ENCODE data around the gene CDKAL1. TPM values are rescaled to one million over a fixed set of nuclear protein-coding genes. Genes with fewer than 3 reads are reported as not detected.

CDKAL1 gene
- total and polyA plus RNA-seq, 2 donors (not counting 3 experiments of a cell fraction or from before 2014, with no cell fraction given): 6.1 to 20.5 TPM

DNA sequence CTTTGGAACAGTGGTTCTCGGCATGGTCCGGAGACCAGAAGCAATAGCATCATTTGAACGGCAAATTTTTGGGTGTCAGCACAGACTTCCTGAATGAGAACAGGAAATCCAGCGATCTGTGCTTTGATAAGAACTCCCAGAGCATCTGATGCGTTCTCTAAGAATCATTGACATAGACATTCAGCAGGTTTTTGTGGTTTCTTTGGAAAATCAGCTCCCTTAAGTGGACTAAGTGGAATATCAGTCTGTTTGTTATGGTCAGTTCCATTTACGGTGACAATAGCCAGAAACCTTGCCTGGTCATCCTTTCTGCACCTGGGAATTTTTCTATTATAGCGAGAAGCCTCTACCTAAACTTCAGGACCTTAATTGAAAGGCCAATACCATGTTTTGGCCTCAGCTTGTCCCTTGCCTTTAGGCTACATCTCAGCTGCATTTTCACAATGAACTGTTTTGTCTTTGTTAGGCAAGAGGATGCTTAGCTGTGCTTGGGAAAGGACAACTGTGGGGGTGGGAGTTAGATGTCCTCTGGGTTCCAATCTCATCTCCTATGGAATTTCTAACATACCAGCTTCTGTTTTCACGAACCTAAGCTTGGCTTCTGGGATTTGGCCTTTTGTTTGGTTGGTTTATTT is 299.7 kb downstream of the CDKAL1 start:
- no peak overlapping the region for H3K9ac ChIP-seq (replicated peaks; ENCODE audit: extremely low read depth, insufficient read depth, low read length)
- dilution Hi-C loops (cut with MboI; ENCODE audit: extremely low pct_ligation_motif_present, low sequenced_read_pairs) (no loop called here), intact Hi-C loops (cut with micrococcal nuclease) (no loop called here)
- no peak overlapping the region for H3K27ac ChIP-seq (ENCODE audit: insufficient read depth, low read depth, low read length)
- TF ChIP-seq JUN (IDR thresholded peaks at IDR 0.05; ENCODE audit: borderline replicate concordance, insufficient read depth, insufficient read length, low read depth): no peak
- TF ChIP-seq, protein P1, sequence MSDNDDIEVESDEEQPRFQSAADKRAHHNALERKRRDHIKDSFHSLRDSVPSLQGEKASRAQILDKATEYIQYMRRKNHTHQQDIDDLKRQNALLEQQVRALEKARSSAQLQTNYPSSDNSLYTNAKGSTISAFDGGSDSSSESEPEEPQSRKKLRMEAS (IDR thresholded peaks at IDR 0.05; ENCODE audit: insufficient read depth, insufficient read length): no peak
- no peak for TF ChIP-seq FOS (IDR thresholded peaks at IDR 0.05; ENCODE audit: borderline replicate concordance, insufficient read depth, low read length)
- no peak for TF ChIP-seq POLR2A (IDR thresholded peaks at IDR 0.05; ENCODE audit: low read depth, low read length)
- no peak for TF ChIP-seq GATA2 (IDR thresholded peaks at IDR 0.05; ENCODE audit: insufficient read depth, insufficient read length, low read depth, low read length)
- TF ChIP-seq MYC (IDR thresholded peaks at IDR 0.05; ENCODE audit: low read depth, low read length): no peak
- no peak for TF ChIP-seq POLR2AphosphoS5 (IDR thresholded peaks at IDR 0.05; ENCODE audit: insufficient read depth, low read depth, low read length)
- no peak for TF ChIP-seq CTCF (IDR thresholded peaks at IDR 0.05; ENCODE audit: extremely low read depth in 1 of 2, insufficient read depth in 1 of 2, low read depth in 1 of 2, low read length in 2 of 2)
- TF ChIP-seq EZH2 (IDR thresholded peaks at IDR 0.05; ENCODE audit: borderline replicate concordance, low read depth, low read length, severe bottlenecking): no peak
- H3K79me2 ChIP-seq (ENCODE audit: control insufficient read depth, insufficient read depth, low read length): no peaks in the 10 kb centered on the region
- BruUV-seq (replicated peaks): no TSS peak
- DNase-seq (ENCODE audit: low read depth, low spot score) (no peak), FAIRE-seq (no peak)
- no peaks in the 10 kb centered on the region for H4K20me1 ChIP-seq (replicated peaks; ENCODE audit: control insufficient read depth, extremely low read depth, insufficient read depth, low read length)
- H3K36me3 ChIP-seq (ENCODE audit: control insufficient read depth in 2 of 2, extremely low read depth in 1 of 2, insufficient read depth in 2 of 2, low read length in 2 of 2): no peaks in the 10 kb centered on the region
- ChIA-PET CTCF (interaction anchor here (1.3 to 1.9 kb wide), 2 partner anchors 9 to 10 kb away, joined by 4 to 7 read pairs; no protein-coding TSS in a partner anchor), POLR2A (no interaction called here)
- H3K27me3 ChIP-seq (ENCODE audit: control insufficient read depth in 2 of 2, insufficient read depth in 2 of 2, low read length in 2 of 2): no peaks in the 10 kb centered on the region
- H3K4me1 ChIP-seq (ENCODE audit: control insufficient read depth, extremely low read depth, insufficient read depth, low read length): no peaks in the 10 kb centered on the region
- H3K9me1 ChIP-seq (replicated peaks; ENCODE audit: control insufficient read depth, extremely low read depth, insufficient read depth, low read length): no peaks in the 10 kb centered on the region
- no peak overlapping the region for H2AFZ ChIP-seq (ENCODE audit: low read depth, low read length)
- H3K4me3 ChIP-seq (replicated peaks in 1 of 3; ENCODE audit: insufficient read depth in 1 of 3, low read depth in 1 of 3, low read length in 3 of 3): no peak overlapping the region
- no peak overlapping the region for H3K4me2 ChIP-seq (ENCODE audit: insufficient read depth, low read length)
- no peaks in the 10 kb centered on the region for H3K9me3 ChIP-seq (replicated peaks; ENCODE audit: control insufficient read depth, insufficient read depth, low read length)
